NB4 (cell line): Measurements from ENCODE around the gene TALDO1.

ENCODE experiments used
- CTCF ChIP-seq: IDR thresholded peaks from one replicate; pipeline ENCODE4 v1.5.1; 2012; ENCODE audit warnings: low read depth, low read length
- MYC ChIP-seq: IDR thresholded peaks from 2 replicates; pipeline ENCODE4 v1.6.1; 2011; ENCODE audit warnings: low read depth, low read length
- POLR2A ChIP-seq: IDR thresholded peaks from 2 replicates; pipeline ENCODE4 v1.6.1; 2011; ENCODE audit warnings: mild to moderate bottlenecking; ENCODE audit not compliant: insufficient read length; ENCODE audit errors: extremely low read depth
- TF ChIP-seq, protein P1 (sequence below): IDR thresholded peaks from 2 replicates; pipeline ENCODE4 v1.6.1; 2011; ENCODE audit warnings: low read depth, low read length

- TF ChIP-seq CTCF, result no peak
- no peak for TF ChIP-seq POLR2A
- TF ChIP-seq, protein P1, sequence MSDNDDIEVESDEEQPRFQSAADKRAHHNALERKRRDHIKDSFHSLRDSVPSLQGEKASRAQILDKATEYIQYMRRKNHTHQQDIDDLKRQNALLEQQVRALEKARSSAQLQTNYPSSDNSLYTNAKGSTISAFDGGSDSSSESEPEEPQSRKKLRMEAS, result no peak
- no peak for TF ChIP-seq MYC
Observed at GRCh38 chr11:725624-726202, 21.6 kb upstream of the TALDO1 start.
